Keratinocyte (primary cell): ENCODE data around the gene CFAP298.
"Not testable (repeated sequence)": the region's sequence is repeated elsewhere in the genome, so short reads cannot be mapped to it uniquely, and the experiment has no call there.

Source experiments
- CTCF ChIP-seq, 3 experiments: IDR thresholded peaks in 1 of 3; conservative IDR thresholded peaks in 1 of 3; optimal IDR thresholded peaks in 1 of 3; 2 replicates in 2 of 3; 3 replicates in 1 of 3; pipeline versions ENCODE3 to v1.5.1; 2011; ENCODE audit warnings: low read length in 3 of 3, mild to moderate bottlenecking in 3 of 3, moderate library complexity in 2 of 3, control low read depth in 1 of 3, inconsistent platforms in 1 of 3; ENCODE audit not compliant: insufficient read depth in 2 of 3; ENCODE audit errors: extremely low read depth in 1 of 3
- EZH2 ChIP-seq: IDR thresholded peaks from one replicate; pipeline ENCODE4 v1.6.1; 2012; ENCODE audit warnings: inconsistent platforms, mild to moderate bottlenecking, low read length, moderate library complexity

- TF ChIP-seq CTCF (optimal IDR thresholded peaks at IDR 0.05 in 1 of 3, IDR thresholded peaks at IDR 0.05 in 1 of 3, conservative IDR thresholded peaks at IDR 0.05 in 1 of 3; ENCODE audit: extremely low read depth in 1 of 3, insufficient read depth in 2 of 3, low read length in 3 of 3); EZH2: not testable (repeated sequence)
These were observed 50.7 kb downstream of the CFAP298 start for GRCh38 chr21:32561476-32561875.
